ENCODE data around the gene TNF.

TNF gene

DNA sequence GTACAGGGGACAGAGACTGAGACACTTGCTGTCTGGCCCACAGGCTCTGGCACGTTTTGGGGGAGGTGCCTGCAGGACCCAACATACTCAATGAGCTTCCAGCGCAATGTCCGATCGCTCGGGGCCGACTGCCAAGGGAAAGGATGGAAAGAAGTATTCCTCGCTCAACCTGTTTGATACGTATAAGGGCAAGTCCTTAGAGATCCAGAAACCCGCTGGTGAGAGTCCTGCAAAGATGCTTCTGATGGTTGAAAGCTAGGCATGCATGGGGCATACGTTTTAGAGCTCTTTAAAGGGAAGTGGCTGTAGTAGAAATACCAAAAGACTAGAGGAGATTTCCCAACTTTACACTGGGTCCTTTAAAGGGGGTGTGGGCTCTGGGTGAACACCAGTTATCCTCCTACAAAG lies 47.3 kb downstream of the TNF start:
- DNase-seq (ENCODE audit: extremely low read depth in 1 of 2, low read depth in 1 of 2) = no peak

DNA sequence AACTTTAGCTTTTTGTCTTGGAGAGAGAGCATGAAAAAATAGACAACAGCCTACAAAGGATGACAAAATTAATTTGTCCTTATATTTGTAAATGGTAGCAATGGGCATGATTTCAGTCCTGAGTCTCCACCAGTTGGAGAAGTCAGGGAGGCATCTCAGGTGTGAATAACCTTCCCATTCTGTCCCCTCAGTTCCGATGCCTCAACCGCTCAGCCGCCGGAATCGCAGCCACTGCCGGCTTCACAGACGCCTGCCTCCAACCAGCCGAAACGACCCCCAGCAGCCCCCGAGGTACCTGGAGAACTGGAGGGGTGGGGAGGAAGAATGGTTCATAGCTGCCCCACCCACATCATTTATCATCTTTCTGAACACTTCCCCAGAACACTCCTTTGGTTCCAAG lies 48.7 kb downstream of the TNF start:
- no peak for DNase-seq (ENCODE audit: extremely low read depth in 1 of 2, low read depth in 1 of 2)

- DNase-seq (ENCODE audit: extremely low read depth in 1 of 2, low read depth in 1 of 2) = no peak
Measured at GRCh38 chr6:31626952-31627351, 51.6 kb downstream of the TNF start.

DNA sequence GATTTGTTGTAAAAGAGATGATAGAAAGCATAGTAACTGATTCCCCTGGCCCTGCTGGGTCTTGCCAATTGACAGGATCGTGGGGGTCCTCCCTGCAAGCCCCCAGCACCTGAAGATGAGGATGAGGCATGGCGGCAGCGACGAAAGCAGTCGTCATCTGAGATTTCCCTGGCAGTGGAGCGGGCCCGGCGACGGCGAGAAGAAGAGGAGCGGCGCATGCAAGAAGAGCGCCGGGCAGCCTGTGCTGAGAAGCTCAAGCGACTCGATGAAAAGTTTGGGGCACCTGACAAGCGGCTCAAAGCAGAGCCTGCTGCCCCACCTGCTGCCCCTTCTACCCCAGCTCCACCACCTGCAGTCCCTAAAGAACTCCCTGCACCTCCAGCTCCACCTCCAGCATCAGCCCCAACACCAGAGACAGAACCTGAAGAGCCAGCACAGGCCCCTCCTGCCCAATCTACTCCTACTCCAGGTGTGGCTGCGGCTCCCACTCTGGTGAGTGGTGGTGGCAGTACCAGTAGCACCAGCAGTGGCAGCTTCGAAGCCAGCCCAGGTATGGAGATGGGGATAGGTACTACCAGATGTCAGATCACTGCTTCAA lies 52.4 kb downstream of the TNF start:
- no peak for DNase-seq (ENCODE audit: extremely low read depth in 1 of 2, low read depth in 1 of 2)
